GM21576 (cell line): ENCODE measurements around the gene SPRTN.

Experiments
- ATAC-seq: cut with Tn5 transposase; IDR thresholded peaks from one replicate; pipeline ENCODE4 v1.9.1; 2021; ENCODE audit warnings: mild to moderate bottlenecking, moderate library complexity; ENCODE audit not compliant: unreplicated experiment

SPRTN gene

GRCh38 chr1:231376101-231376500 is 38.0 kb downstream of the SPRTN start:
- ATAC-seq, result no peak

- no peak for ATAC-seq
Observed at GRCh38 chr1:231376875-231377549, 38.9 kb downstream of the SPRTN start.

- no peak for ATAC-seq
Observed at GRCh38 chr1:231381729-231382128, 43.6 kb downstream of the SPRTN start.

GRCh38 chr1:231382426-231382825 is 44.3 kb downstream of the SPRTN start:
- no peak for ATAC-seq

- no peak for ATAC-seq
Observed at GRCh38 chr1:231383159-231383860, 45.2 kb downstream of the SPRTN start.

- no peak for ATAC-seq
Observed at GRCh38 chr1:231384696-231385415, 46.8 kb downstream of the SPRTN start.

GRCh38 chr1:231385416-231385748 is 47.3 kb downstream of the SPRTN start:
- no peak for ATAC-seq

- ATAC-seq, result no peak
Observed at GRCh38 chr1:231386466-231386865, 48.4 kb downstream of the SPRTN start.

GRCh38 chr1:231387770-231388669 is 49.9 kb downstream of the SPRTN start:
- ATAC-seq, result no peak

GRCh38 chr1:231390071-231390470 is 52.0 kb downstream of the SPRTN start:
- no peak for ATAC-seq

GRCh38 chr1:231392389-231393131 is 54.5 kb downstream of the SPRTN start:
- ATAC-seq, result no peak

- ATAC-seq, result no peak
Observed at GRCh38 chr1:231393668-231394067, 55.6 kb downstream of the SPRTN start.

- no peak for ATAC-seq
Observed at GRCh38 chr1:231395076-231395997, 57.2 kb downstream of the SPRTN start.

- ATAC-seq, result no peak
Observed at GRCh38 chr1:231395998-231396390, 57.9 kb downstream of the SPRTN start.

GRCh38 chr1:231396643-231397042 is 58.5 kb downstream of the SPRTN start:
- ATAC-seq, result no peak

- ATAC-seq, result no peak
Observed at GRCh38 chr1:231397886-231398671, 60.0 kb downstream of the SPRTN start.

- ATAC-seq, result no peak
Observed at GRCh38 chr1:231401478-231401877, 63.4 kb downstream of the SPRTN start.

GRCh38 chr1:231404318-231404717 is 66.2 kb downstream of the SPRTN start:
- no peak for ATAC-seq
